NCI-H1436 treated with DMSO at 0.1 percent for 48 hours (cell line): ENCODE measurements around the gene NMNAT2.

Experiments
- DNase-seq: peaks from one replicate; lab custom pipeline; 2025; lab: John Stamatoyannopoulos, UW

The NMNAT2 gene

DNA sequence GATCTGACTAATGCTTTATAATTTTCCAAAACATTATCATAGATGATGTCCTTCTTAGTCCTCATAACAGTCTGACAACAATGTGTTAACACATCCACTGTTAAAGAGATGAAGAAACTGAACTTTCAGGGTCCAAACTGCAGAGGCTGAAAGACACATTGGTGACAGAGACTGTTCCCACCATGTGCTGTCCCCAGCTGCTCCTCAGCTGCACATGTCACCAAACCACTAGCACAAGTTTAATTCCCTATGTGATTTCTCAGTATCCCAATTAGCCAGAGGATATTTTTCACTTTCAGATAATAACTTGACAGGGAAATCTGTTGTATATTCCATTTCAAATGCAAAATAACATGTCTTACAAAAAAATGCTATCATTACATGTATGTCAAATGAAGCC lies 207.5 kb downstream of the NMNAT2 start:
- no peak for DNase-seq

DNA sequence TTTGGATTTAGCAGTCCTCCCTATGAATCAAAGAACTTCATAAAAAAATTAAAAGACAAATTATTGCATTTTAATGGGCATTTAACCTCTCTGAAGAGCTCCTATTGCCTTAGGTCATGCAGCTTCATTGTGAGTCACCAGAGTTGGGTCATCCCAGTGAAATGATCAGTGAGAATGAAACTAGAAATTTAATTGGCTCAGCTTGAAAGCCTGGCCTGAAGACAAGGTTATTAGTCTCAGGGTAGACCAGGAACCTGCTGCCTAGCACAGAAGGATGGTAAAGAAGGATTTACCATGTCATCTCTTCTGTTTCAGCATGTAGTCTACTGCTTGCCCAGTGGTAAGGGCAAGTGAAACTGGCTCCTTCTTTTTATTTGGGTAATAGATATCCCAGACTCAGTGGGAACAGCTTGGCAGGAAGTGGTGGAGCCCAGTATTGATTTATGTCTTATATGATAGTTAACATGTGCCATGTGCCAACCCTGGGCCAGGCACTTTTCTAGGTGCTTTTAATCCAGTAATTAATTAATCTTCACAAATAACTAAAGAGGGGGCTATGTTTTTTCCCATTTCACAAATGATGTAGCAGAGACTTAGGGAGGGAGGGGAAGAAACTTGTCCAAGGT lies 208.5 kb downstream of the NMNAT2 start:
- no peak for DNase-seq

DNA sequence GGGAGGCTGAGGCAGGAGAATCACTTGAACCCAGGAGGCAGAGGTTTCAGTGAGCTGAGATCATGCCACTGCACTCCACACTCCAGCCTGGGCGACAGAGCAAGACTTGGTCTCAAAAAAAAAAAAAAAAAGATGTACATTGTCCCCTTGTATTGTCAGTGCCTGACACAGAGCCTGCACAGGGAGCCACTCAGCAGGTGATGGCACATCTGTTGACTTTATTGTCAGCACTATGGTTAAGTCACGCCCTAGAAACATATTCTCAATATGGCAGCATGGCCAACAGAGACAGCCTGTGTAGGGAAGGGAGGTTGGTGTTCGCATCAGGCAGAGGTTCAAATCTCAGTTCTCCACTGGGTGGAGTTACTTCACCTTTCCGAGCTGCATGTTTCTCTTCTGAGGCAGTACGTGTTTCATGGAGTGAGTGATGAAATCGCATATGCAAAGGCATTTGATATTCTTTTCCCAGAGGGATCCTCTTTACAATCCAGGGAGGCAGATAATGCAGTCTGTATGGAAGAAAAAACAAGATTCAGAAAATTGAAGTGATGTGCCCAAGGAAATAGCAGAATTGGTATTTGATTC lies 211.6 kb downstream of the NMNAT2 start:
- no peak for DNase-seq

GRCh38 chr1:183205196-183205781 lies 212.9 kb downstream of the NMNAT2 start:
- no peak for DNase-seq

- DNase-seq: no peak
Observed at GRCh38 chr1:183203094-183203493, 215.1 kb downstream of the NMNAT2 start.

GRCh38 chr1:183200451-183200850 lies 217.7 kb downstream of the NMNAT2 start:
- no peak for DNase-seq

DNA sequence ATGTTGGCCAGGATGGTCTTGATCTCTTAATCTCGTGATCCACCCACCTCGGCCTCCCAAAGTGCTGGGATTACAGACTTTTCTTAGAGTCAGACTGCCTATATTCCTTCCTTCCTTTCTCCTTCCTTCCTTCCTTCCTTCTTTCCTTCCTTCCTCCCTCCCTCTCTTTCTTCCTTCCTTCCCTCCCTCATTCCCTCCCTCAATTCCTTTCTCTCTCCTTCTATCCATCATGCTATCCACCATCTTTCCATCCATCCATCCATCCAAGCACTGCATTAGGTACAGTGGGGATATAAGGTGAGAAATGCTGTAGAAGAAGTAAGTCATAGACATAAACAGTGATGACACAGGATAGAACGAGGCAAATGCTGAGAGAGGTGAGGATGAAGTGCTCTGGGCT lies 218.9 kb downstream of the NMNAT2 start:
- no peak for DNase-seq

DNA sequence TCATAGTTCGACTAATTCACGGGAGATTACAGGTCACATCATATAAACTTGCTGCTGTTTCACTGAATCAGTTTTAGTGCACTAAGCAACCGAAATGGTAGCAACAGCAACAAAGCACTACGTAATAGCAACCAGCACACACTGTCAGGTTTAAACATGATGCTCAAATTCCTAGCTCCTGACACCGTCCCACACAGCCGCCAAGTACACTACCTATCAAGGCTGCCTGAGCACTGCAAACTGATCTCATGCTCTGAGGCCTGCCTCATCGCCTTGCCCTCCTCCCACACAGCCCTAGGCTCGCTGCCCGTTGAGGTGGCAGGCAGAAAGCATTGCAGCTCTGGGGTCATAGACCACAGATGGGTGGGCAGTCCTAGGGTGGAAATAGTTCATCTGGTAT lies 219.7 kb downstream of the NMNAT2 start:
- no peak for DNase-seq
